ENCODE data around the gene CACUL1. TPM values are rescaled to one million over a fixed set of nuclear protein-coding genes. Genes with fewer than 3 reads are reported as not detected.

Gene CACUL1
- total RNA-seq, 1 experiment from 2014 or later: 67.5 TPM

DNA sequence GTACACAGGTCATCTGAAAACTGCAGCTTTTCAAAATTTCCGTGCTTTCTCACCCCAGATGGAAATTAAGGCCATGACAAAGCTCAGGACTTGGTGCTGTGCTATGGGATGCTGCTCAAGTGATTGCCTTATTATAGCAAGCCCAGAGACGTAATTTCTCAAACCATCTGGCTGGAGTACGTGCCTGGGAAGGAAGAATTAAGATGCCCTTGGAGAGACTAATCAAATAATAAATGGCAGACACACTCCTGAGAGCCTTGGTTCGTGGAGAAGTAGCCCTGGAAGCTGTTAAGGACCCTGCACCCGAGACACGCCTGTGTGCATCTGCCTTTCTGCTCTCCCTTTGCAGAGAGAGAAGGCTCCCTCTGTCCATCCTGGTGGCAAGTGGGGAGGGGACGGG lies 121.0 kb downstream of the CACUL1 start:
- CTCF ChIA-PET: no interaction called here

More for the DNA sequence above, 121.0 kb downstream of the CACUL1 start:
- ChIA-PET RAD21 (ENCODE audit: low non-redundant PET in 1 of 2, low total read pairs in 2 of 2, uncharacterized antibody in 2 of 2, unreplicated experiment in 2 of 2) (no interaction called here), POLR2A (no interaction called here)
- BruUV-seq (replicated peaks): no TSS peak
- no peak for ATAC-seq
- Histone ChIP-seq H4K20me1 (ENCODE audit: insufficient read depth) (no peaks in the 10 kb centered on the region), H3K4me2 (ENCODE audit: low read length) (no peak overlapping the region), H3K4me1 (ENCODE audit: control insufficient read depth in 1 of 2, insufficient read depth in 2 of 2, low read length in 2 of 2) (no peaks in the 10 kb centered on the region), H3K79me2 (ENCODE audit: insufficient read depth, low read length) (no peaks in the 10 kb centered on the region), H3K27ac (ENCODE audit: low read depth, low read length) (no peak overlapping the region), H3K9me3 (ENCODE audit: control insufficient read depth in 1 of 2, insufficient read depth in 1 of 2, low read depth in 1 of 2, low read length in 2 of 2) (no peaks in the 10 kb centered on the region), H3K9me2 (ENCODE audit: insufficient read depth) (no peaks in the 10 kb centered on the region), H3K4me3 (replicated peaks in 1 of 2; ENCODE audit: low read depth in 1 of 2, low read length in 2 of 2) (no peak overlapping the region), H3K9ac (ENCODE audit: low read length) (no peak overlapping the region), H3K27me3 (ENCODE audit: insufficient read depth, low read length) (peaks cover 78% of the 10 kb centered on the region), H3K36me3 (ENCODE audit: control insufficient read depth in 1 of 2, insufficient read depth in 2 of 2, low read length in 2 of 2) (no peaks in the 10 kb centered on the region), H2AFZ (ENCODE audit: low read depth, low read length, poor library complexity, severe bottlenecking) (no peak overlapping the region)
- TF ChIP-seq ZNF274 (IDR thresholded peaks at IDR 0.05; ENCODE audit: low read depth, low read length) (no peak), EGR1 (IDR thresholded peaks at IDR 0.05; ENCODE audit: low read depth) (no peak), SIN3A (IDR thresholded peaks at IDR 0.05; ENCODE audit: low read depth) (no peak), EZH2 (IDR thresholded peaks at IDR 0.05) (no peak), FOSL1 (IDR thresholded peaks at IDR 0.05; ENCODE audit: low read depth) (no peak)
- TF ChIP-seq, protein P1, sequence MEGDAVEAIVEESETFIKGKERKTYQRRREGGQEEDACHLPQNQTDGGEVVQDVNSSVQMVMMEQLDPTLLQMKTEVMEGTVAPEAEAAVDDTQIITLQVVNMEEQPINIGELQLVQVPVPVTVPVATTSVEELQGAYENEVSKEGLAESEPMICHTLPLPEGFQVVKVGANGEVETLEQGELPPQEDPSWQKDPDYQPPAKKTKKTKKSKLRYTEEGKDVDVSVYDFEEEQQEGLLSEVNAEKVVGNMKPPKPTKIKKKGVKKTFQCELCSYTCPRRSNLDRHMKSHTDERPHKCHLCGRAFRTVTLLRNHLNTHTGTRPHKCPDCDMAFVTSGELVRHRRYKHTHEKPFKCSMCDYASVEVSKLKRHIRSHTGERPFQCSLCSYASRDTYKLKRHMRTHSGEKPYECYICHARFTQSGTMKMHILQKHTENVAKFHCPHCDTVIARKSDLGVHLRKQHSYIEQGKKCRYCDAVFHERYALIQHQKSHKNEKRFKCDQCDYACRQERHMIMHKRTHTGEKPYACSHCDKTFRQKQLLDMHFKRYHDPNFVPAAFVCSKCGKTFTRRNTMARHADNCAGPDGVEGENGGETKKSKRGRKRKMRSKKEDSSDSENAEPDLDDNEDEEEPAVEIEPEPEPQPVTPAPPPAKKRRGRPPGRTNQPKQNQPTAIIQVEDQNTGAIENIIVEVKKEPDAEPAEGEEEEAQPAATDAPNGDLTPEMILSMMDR (IDR thresholded peaks at IDR 0.05 in 2 of 3, conservative IDR thresholded peaks at IDR 0.05 in 1 of 3; ENCODE audit: borderline replicate concordance in 1 of 3, insufficient read depth in 1 of 3, low read depth in 2 of 3, low read length in 2 of 3): no peak
- TF ChIP-seq, protein P2, sequence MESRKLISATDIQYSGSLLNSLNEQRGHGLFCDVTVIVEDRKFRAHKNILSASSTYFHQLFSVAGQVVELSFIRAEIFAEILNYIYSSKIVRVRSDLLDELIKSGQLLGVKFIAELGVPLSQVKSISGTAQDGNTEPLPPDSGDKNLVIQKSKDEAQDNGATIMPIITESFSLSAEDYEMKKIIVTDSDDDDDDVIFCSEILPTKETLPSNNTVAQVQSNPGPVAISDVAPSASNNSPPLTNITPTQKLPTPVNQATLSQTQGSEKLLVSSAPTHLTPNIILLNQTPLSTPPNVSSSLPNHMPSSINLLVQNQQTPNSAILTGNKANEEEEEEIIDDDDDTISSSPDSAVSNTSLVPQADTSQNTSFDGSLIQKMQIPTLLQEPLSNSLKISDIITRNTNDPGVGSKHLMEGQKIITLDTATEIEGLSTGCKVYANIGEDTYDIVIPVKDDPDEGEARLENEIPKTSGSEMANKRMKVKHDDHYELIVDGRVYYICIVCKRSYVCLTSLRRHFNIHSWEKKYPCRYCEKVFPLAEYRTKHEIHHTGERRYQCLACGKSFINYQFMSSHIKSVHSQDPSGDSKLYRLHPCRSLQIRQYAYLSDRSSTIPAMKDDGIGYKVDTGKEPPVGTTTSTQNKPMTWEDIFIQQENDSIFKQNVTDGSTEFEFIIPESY (IDR thresholded peaks at IDR 0.05; ENCODE audit: extremely low read depth, insufficient replicate concordance, low read length): no peak
- DNase-seq (ENCODE audit: low read depth, low spot score): no peak
- intact Hi-C loops (cut with micrococcal nuclease): no loop called here

All from HCT116 (cell line).